OCI-LY7 (cell line): ENCODE measurements around the gene PLA2G4A.

Source experiments
- CTCF ChIP-seq: fragments of 200-600 bp; sonication (generic); conservative IDR thresholded peaks from 2 replicates; pipeline ENCODE4 v1.5.1; 2014; ENCODE audit warnings: mild to moderate bottlenecking, antibody characterized with exemption, low read length, moderate library complexity, mixed read lengths
- EZH2phosphoT487 ChIP-seq: fragments of 200-600 bp; sonication (generic); IDR thresholded peaks from 2 replicates; pipeline ENCODE4 v1.6.1; 2018; ENCODE audit warnings: low read depth, borderline replicate concordance, mild to moderate bottlenecking, mixed run types, antibody characterized with exemption, low read length, moderate library complexity, mixed read lengths

DNA sequence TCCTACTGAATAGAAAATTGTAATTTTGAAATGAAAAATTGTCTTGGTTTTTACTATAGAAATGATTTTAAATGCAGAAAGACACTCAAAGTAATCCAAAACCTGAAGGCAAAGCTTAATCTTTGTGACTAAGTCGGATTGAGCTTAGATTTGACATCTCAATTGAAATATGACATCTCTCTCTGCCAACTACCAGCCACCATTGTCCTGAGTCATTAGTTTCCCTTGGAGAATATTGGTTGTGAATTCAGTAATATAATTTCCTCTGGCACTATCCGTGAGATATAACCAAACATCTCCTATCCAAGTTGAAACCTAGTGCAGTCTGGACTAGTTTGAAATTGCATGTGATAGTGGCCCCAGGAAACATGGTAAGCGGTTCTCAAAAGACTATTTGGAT, 37.1 kb downstream of the PLA2G4A start:
- no peak for TF ChIP-seq CTCF
- TF ChIP-seq EZH2phosphoT487, result no peak
